GM19467 (cell line): Measurements from ENCODE around the gene SRRT.
"Not testable (repeated sequence)": the region's sequence is repeated elsewhere in the genome, so short reads cannot be mapped to it uniquely, and the experiment has no call there.

ENCODE experiments used
- ATAC-seq: cut with Tn5 transposase; IDR thresholded peaks from one replicate; pipeline ENCODE4 v1.9.1; 2021; ENCODE audit warnings: mild to moderate bottlenecking, moderate library complexity; ENCODE audit not compliant: unreplicated experiment

SRRT gene

GRCh38 chr7:100854146-100854895, 20.6 kb upstream of the SRRT start:
- no peak for ATAC-seq

GRCh38 chr7:100854899-100855298, 20.0 kb upstream of the SRRT start:
- ATAC-seq: not testable (repeated sequence)

- ATAC-seq: no peak
Observed at GRCh38 chr7:100855515-100855914, 19.4 kb upstream of the SRRT start.

GRCh38 chr7:100856871-100857282, 18.0 kb upstream of the SRRT start:
- no peak for ATAC-seq

- ATAC-seq: no peak
Observed at GRCh38 chr7:100859856-100860255, 15.0 kb upstream of the SRRT start.

- no peak for ATAC-seq
Observed at GRCh38 chr7:100860702-100861615, 13.9 kb upstream of the SRRT start.

- no peak for ATAC-seq
Observed at GRCh38 chr7:100861616-100861985, 13.3 kb upstream of the SRRT start.

- no peak for ATAC-seq
Observed at GRCh38 chr7:100863406-100863950, 11.4 kb upstream of the SRRT start.

GRCh38 chr7:100864263-100864845, 10.5 kb upstream of the SRRT start:
- no peak for ATAC-seq

- no peak for ATAC-seq
Observed at GRCh38 chr7:100865372-100865911, 9.5 kb upstream of the SRRT start.

- no peak for ATAC-seq
Observed at GRCh38 chr7:100865938-100866728, 8.8 kb upstream of the SRRT start.

GRCh38 chr7:100866729-100867039, 8.2 kb upstream of the SRRT start:
- ATAC-seq: no peak

- no peak for ATAC-seq
Observed at GRCh38 chr7:100867040-100867775, 7.7 kb upstream of the SRRT start, which contains the start of gene TRIP6. Gene TRIP6, plus strand, starts transcription at chr7:100867387. Its CDS starts 111 bp downstream, at chr7:100867498.

- ATAC-seq: no peak
Observed at GRCh38 chr7:100867776-100868485, 7.0 kb upstream of the SRRT start.

GRCh38 chr7:100873599-100874299, 1.2 kb upstream of the SRRT start:
- no peak for ATAC-seq

GRCh38 chr7:100874300-100874576, 665 bp upstream of the SRRT start:
- no peak for ATAC-seq

- peak; percentile 14 for ATAC-seq
Observed at GRCh38 chr7:100875356-100875751, 451 bp downstream of the SRRT start.

GRCh38 chr7:100878013-100878412, 3.1 kb downstream of the SRRT start:
- ATAC-seq: no peak

- ATAC-seq: no peak
Observed at GRCh38 chr7:100878685-100879084, 3.8 kb downstream of the SRRT start.
